PFSK-1 (cell line): Measurements from ENCODE around the gene DIPK1A.

Experiments used
- FOXP2 ChIP-seq: optimal IDR thresholded peaks from 2 replicates; pipeline ENCODE3; 2011; ENCODE audit warnings: borderline replicate concordance, control low read depth, inconsistent platforms; ENCODE audit not compliant: insufficient read depth; ENCODE audit errors: extremely low read length, extremely low read depth
- POLR2AphosphoS5 ChIP-seq: IDR thresholded peaks from 2 replicates; pipeline ENCODE4 v1.6.1; 2012; ENCODE audit warnings: low read depth, mild to moderate bottlenecking, control low read depth, low read length, moderate library complexity
- SIN3A ChIP-seq: IDR thresholded peaks from 2 replicates; pipeline ENCODE4 v1.6.1; 2012; ENCODE audit warnings: mild to moderate bottlenecking, low read length, moderate library complexity, borderline replicate concordance; ENCODE audit not compliant: insufficient read depth
- TAF1 ChIP-seq: IDR thresholded peaks from 2 replicates; pipeline ENCODE4 v1.6.1; 2012; ENCODE audit warnings: low read length, control low read depth, borderline replicate concordance; ENCODE audit not compliant: insufficient read depth
- TF ChIP-seq, protein P1 (sequence below), 2 experiments: IDR thresholded peaks; 2 replicates each; pipeline versions ENCODE4 v1.6.1 to v1.8.0; 2011 to 2012; ENCODE audit warnings: low read depth in 2 of 2, low read length in 2 of 2, control low read depth in 1 of 2, inconsistent platforms in 1 of 2, mild to moderate bottlenecking in 1 of 2, moderate library complexity in 1 of 2; ENCODE audit not compliant: insufficient read depth in 1 of 2

Gene DIPK1A

DNA sequence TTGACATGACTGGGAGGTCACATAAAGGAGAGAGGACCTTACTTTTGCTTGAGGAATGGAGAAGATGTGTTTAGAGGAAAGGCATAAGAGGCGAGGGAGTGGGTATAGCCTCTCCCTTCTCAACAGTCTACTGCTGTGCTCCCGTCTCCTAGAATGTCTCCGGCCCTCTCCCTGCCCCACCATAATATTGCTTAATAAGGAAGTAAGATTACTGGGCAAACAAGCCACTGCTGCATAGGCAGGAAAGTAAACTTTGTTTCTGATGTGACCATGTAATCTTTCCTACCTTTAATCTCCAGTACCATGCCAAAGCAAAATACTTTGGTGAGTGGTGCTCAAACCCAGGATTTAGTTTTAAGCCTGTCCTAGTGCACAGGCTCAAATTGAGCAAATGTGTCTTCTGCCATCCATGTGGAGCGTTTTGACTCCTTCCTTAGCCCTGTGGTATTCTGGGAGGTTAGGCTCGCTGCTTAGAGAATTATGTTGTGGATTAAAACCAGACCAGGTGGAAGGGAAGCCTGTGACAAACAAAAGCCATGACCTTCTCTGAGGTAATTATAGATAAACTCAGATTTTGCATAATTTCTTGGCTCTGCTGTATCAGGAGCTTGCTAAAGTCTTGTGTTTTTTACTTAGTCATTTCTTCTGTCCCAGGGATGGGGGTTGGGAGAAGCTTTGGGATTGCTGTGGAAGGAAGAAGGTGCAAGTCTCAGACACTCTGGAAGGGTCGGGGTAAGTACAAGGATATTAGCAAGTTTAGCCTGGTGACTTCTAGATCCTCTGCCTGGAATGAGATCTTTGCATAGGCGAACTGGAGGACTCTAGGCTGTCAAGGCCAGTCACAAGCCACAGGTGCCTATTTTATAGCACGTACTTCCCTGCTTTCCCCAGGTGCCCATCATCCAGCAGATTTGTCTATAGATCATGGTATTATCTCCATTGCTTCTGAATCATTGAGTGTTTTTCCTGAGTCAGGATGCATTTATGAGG lies 34.5 kb upstream of the DIPK1A start:
- TF ChIP-seq SIN3A (no peak), FOXP2 (no peak), TAF1 (no peak), POLR2AphosphoS5 (no peak)
- TF ChIP-seq, protein P1, sequence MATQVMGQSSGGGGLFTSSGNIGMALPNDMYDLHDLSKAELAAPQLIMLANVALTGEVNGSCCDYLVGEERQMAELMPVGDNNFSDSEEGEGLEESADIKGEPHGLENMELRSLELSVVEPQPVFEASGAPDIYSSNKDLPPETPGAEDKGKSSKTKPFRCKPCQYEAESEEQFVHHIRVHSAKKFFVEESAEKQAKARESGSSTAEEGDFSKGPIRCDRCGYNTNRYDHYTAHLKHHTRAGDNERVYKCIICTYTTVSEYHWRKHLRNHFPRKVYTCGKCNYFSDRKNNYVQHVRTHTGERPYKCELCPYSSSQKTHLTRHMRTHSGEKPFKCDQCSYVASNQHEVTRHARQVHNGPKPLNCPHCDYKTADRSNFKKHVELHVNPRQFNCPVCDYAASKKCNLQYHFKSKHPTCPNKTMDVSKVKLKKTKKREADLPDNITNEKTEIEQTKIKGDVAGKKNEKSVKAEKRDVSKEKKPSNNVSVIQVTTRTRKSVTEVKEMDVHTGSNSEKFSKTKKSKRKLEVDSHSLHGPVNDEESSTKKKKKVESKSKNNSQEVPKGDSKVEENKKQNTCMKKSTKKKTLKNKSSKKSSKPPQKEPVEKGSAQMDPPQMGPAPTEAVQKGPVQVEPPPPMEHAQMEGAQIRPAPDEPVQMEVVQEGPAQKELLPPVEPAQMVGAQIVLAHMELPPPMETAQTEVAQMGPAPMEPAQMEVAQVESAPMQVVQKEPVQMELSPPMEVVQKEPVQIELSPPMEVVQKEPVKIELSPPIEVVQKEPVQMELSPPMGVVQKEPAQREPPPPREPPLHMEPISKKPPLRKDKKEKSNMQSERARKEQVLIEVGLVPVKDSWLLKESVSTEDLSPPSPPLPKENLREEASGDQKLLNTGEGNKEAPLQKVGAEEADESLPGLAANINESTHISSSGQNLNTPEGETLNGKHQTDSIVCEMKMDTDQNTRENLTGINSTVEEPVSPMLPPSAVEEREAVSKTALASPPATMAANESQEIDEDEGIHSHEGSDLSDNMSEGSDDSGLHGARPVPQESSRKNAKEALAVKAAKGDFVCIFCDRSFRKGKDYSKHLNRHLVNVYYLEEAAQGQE (IDR thresholded peaks at IDR 0.05; ENCODE audit: insufficient read depth in 1 of 2, low read depth in 2 of 2, low read length in 2 of 2) = no peak

DNA sequence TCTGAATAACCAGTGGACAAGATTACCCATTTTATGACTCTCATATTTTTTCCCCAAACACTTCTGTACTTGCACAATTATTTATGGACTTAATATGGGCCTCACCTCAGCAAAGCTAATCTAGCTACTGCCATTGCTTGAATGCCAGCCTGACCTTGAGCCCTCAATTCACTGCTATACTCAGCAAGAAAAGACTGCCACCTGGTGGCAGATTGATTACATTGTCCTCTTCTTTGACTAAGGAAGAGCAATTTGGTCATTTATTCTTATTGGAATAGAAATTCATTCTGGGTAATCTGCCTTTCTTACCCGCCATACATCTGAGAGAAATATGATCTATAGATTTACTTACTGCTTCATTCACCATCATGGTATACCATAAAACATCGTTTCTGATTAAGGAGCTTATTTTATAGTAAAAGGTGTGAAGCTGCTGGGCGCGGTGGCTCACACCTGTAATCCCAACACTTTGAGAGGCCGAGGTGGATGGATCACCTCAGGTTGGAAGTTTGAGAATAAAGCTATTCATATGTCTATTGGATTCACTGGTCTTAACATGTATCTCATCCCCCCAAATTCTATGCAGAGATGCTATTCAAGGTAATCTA lies 32.9 kb upstream of the DIPK1A start:
- TF ChIP-seq TAF1 (no peak), FOXP2 (no peak), SIN3A (no peak), POLR2AphosphoS5 (no peak)
- TF ChIP-seq, protein P1 (IDR thresholded peaks at IDR 0.05; ENCODE audit: insufficient read depth in 1 of 2, low read depth in 2 of 2, low read length in 2 of 2) = no peak

DNA sequence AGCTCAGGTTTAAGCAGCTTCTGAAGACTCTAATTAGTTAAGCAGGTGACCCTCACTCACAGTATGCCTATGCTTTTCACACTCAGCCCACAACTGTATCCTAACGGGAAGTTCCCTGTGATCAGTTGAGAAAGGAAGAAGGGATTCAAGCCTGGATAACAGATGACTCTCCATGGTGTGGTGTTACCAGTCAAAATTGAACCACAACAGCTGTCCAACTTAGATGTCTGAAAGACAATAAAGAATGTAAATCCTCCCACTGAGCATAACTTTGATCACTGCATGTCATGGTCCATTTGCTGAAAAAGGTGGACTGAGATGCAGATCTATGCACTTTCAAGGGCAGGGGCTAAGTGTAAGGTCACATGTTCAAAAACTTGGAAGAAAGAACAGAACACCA lies 32.3 kb upstream of the DIPK1A start:
- TF ChIP-seq SIN3A (no peak), TAF1 (no peak), FOXP2 (no peak), POLR2AphosphoS5 (no peak)
- TF ChIP-seq, protein P1 (IDR thresholded peaks at IDR 0.05; ENCODE audit: insufficient read depth in 1 of 2, low read depth in 2 of 2, low read length in 2 of 2) = no peak

DNA sequence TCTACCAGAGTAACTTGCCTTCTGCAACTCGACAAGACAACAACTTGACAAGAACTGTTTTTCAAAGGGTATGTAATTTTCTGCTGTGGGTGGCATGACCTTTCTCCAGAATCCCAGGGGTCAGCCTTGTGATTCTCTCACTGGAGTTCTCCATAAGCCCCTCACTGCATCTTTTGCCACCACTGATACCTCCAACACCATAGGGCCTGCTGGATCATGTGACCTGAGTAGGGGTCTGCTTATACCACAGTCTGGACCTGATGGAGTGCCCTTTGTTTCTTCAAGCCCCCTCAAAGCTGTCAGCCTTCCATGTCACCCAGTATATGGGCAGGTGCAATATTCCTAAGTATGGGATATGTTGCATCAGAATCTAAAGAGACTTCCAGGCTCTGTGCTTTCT lies 31.6 kb upstream of the DIPK1A start:
- no peak for TF ChIP-seq TAF1
- TF ChIP-seq SIN3A = no peak
- no peak for TF ChIP-seq POLR2AphosphoS5
- TF ChIP-seq, protein P1 (IDR thresholded peaks at IDR 0.05; ENCODE audit: insufficient read depth in 1 of 2, low read depth in 2 of 2, low read length in 2 of 2) = no peak
- TF ChIP-seq FOXP2 = no peak
